ENCODE data around the gene F8A1.
"Not testable (repeated sequence)": the region's sequence is repeated elsewhere in the genome, so short reads cannot be mapped to it uniquely, and the experiment has no call there.

DNA sequence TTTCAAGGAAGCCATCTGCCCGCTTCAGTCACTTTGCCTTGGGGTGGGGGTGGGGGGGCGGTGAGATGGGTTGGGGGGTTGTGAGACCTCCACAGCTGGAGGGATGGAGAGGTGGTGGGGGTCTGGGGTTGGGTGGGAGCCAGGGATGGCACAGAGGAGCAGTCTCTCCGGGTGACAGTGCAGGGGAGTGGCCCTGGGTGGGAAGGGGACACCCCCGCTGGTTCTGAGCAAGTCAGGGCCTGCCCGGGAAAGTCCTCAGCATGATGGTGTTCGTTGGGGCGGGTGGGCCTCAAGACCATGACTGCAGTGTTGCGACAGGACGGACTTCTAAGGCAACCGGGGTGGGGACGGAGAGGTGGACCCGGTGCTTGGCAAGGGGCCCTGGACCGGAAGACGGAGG, 606 bp upstream of the F8A1 start:
- not testable (repeated sequence) for TF ChIP-seq ZFP3 (CRISPR knock-in tag; IDR thresholded peaks at IDR 0.05); ZNF70 (CRISPR knock-in tag; IDR thresholded peaks at IDR 0.05); BACH2 (CRISPR knock-in tag; IDR thresholded peaks at IDR 0.05; ENCODE audit: borderline replicate concordance); ZNF565 (CRISPR knock-in tag; conservative IDR thresholded peaks at IDR 0.05; ENCODE audit: low read depth); RARB (CRISPR knock-in tag; IDR thresholded peaks at IDR 0.05); PPARA (CRISPR knock-in tag; IDR thresholded peaks at IDR 0.05; ENCODE audit: borderline replicate concordance); SNAI2 (CRISPR knock-in tag; IDR thresholded peaks at IDR 0.05); ESRRG (CRISPR knock-in tag; IDR thresholded peaks at IDR 0.05); ZFP30 (CRISPR knock-in tag; IDR thresholded peaks at IDR 0.05); OSR1 (CRISPR knock-in tag; IDR thresholded peaks at IDR 0.05)
- TF ChIP-seq, protein P1, sequence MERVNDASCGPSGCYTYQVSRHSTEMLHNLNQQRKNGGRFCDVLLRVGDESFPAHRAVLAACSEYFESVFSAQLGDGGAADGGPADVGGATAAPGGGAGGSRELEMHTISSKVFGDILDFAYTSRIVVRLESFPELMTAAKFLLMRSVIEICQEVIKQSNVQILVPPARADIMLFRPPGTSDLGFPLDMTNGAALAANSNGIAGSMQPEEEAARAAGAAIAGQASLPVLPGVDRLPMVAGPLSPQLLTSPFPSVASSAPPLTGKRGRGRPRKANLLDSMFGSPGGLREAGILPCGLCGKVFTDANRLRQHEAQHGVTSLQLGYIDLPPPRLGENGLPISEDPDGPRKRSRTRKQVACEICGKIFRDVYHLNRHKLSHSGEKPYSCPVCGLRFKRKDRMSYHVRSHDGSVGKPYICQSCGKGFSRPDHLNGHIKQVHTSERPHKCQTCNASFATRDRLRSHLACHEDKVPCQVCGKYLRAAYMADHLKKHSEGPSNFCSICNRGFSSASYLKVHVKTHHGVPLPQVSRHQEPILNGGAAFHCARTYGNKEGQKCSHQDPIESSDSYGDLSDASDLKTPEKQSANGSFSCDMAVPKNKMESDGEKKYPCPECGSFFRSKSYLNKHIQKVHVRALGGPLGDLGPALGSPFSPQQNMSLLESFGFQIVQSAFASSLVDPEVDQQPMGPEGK (CRISPR knock-in tag; IDR thresholded peaks at IDR 0.05; ENCODE audit: borderline replicate concordance), result not testable (repeated sequence)
- TF ChIP-seq, protein P2, sequence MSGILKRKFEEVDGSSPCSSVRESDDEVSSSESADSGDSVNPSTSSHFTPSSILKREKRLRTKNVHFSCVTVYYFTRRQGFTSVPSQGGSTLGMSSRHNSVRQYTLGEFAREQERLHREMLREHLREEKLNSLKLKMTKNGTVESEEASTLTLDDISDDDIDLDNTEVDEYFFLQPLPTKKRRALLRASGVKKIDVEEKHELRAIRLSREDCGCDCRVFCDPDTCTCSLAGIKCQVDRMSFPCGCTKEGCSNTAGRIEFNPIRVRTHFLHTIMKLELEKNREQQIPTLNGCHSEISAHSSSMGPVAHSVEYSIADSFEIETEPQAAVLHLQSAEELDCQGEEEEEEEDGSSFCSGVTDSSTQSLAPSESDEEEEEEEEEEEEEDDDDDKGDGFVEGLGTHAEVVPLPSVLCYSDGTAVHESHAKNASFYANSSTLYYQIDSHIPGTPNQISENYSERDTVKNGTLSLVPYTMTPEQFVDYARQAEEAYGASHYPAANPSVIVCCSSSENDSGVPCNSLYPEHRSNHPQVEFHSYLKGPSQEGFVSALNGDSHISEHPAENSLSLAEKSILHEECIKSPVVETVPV (CRISPR knock-in tag; IDR thresholded peaks at IDR 0.05), result not testable (repeated sequence)

Measured in SK-N-SH treated with all-trans-retinoic acid at 6 μM for 48 hours (cell line).